Stomach (tissue), 9 donors: ENCODE results near the gene SAMD3. TPM values are rescaled to one million over a fixed set of nuclear protein-coding genes. Genes with fewer than 3 reads are reported as not detected.

ENCODE experiments used
- DNase-seq, 2 donors: peaks; one replicate each; pipeline versions ENCODE4 v3.0.0 to v3.0.0-alpha.2; 2013 to 2019
- H3K27ac ChIP-seq, 5 donors: fragments of 200-600 bp in 4 of 5; sonication (generic) in 4 of 5; one replicate each; pipeline ENCODE4 v1.5.1; 2013 to 2019; ENCODE audit warnings: mild to moderate bottlenecking in 1 of 5, moderate library complexity in 1 of 5
- H3K27me3 ChIP-seq, 3 donors: fragments of 200-600 bp; sonication (generic); one replicate each; pipeline ENCODE4 v1.5.1; 2017 to 2019; ENCODE audit warnings: mixed run types in 1 of 3
- H3K36me3 ChIP-seq, 4 donors: fragments of 200-600 bp; sonication (generic); 1 replicate in 3 of 4; 2 replicates in 1 of 4; pipeline ENCODE4 v1.5.1; 2016 to 2019
- H3K4me1 ChIP-seq, 4 donors: fragments of 200-600 bp; sonication (generic); one replicate each; pipeline ENCODE4 v1.5.1; 2016 to 2019
- H3K4me3 ChIP-seq, 4 donors: fragments of 200-600 bp; sonication (generic) in 3 of 4; one replicate each; pipeline ENCODE4 v1.5.1; 2016 to 2019; ENCODE audit warnings: mild to moderate bottlenecking in 1 of 4
- H3K9me3 ChIP-seq, 4 donors: fragments of 200-600 bp; sonication (generic); one replicate each; pipeline ENCODE4 v1.5.1; 2016 to 2019
- CTCF ChIP-seq, 7 experiments: fragments of 450-650 bp in 4 of 7; fragments of 200-600 bp in 3 of 7; sonication (generic) in 3 of 7; IDR thresholded peaks; one replicate each; pipeline ENCODE4 v1.5.1; 2016 to 2019; ENCODE audit warnings: antibody characterized with exemption in 7 of 7, control low read depth in 2 of 7, mild to moderate bottlenecking in 1 of 7
- EP300 ChIP-seq: sonication (generic); formaldehyde crosslinking; IDR thresholded peaks from one replicate; pipeline ENCODE4 v1.6.1; 2017; ENCODE audit warnings: antibody characterized with exemption
- POLR2A ChIP-seq, 4 donors: fragments of 450-650 bp; IDR thresholded peaks; one replicate each; pipeline ENCODE4 v1.6.1; 2016; ENCODE audit warnings: antibody characterized with exemption in 4 of 4, control low read depth in 2 of 4, mild to moderate bottlenecking in 1 of 4, moderate library complexity in 1 of 4
- POLR2AphosphoS5 ChIP-seq, 3 donors: sonication (generic); formaldehyde crosslinking; IDR thresholded peaks; one replicate each; pipeline ENCODE4 v1.6.1; 2016; ENCODE audit warnings: antibody characterized with exemption in 3 of 3
- WGBS, 5 donors: extraction: QIAGEN DNeasy Blood & Tissue Kit in 3 of 5; methylation state at CpG; one replicate each; pipeline versions ENCODE4 v1.1.5 to v1.1.7; 2013 to 2018; 5-methylcytosine and 5-hydroxymethylcytosine counted together
- intact Hi-C: fragments of 100-400 bp; cut with DNase I; formaldehyde crosslinking; loops from one replicate; pipeline ENCODE4 v1.15.1; 2023; ENCODE audit warnings: low total_unique reads
- polyA plus RNA-seq, 3 donors: library from polyadenylated mRNA; stranded (reverse); fragments of 200-250 nt; gene quantifications; one replicate each; pipeline ENCODE4 v1.2.3, GENCODE V29; 2013
- total RNA-seq, 5 donors: library from RNA; depleted of rRNA; stranded (reverse); fragments of >200 nt; gene quantifications; one replicate each; pipeline versions ENCODE4 v1.1.0 to v1.2.3, GENCODE V29; 2014 to 2016
- donor health status: healthy with polysubstance abuse.
- donor health status: Bipolar disorder and iron deficiency.
- donor health status: healthy.

Gene SAMD3
- total and polyA plus RNA-seq, 8 donors: 0.15 to 4.2 (median 1.3) TPM; not detected in 2

- intact Hi-C loops: no loop called here
- no peak for TF ChIP-seq POLR2AphosphoS5 (IDR thresholded peaks at IDR 0.05)
- no peak for TF ChIP-seq POLR2A (IDR thresholded peaks at IDR 0.05)
- TF ChIP-seq EP300: no peak
- TF ChIP-seq CTCF (IDR thresholded peaks at IDR 0.05): no peak
- DNase-seq: no peak
- WGBS, 5 donors: 74 to 96% (median 92%) methylated on average over 6 of the region's 6 CpGs
- Histone ChIP-seq H3K9me3 (no peaks in the 10 kb centered on the region), H3K4me3 (no peak overlapping the region), H3K27ac (no peak overlapping the region), H3K27me3 (no peaks in the 10 kb centered on the region), H3K36me3 (peaks cover 0 to 13% (median 0%) of the 10 kb centered on the region in 4 donors), H3K4me1 (no peaks in the 10 kb centered on the region)
Measured at GRCh38 chr6:130115036-130115435, 107.7 kb downstream of the SAMD3 start.

GRCh38 chr6:130113201-130113710 lies 109.5 kb downstream of the SAMD3 start:
- Histone ChIP-seq H3K4me3 (no peak overlapping the region), H3K36me3 (peaks cover 0 to 13% (median 0%) of the 10 kb centered on the region in 4 donors), H3K27me3 (no peaks in the 10 kb centered on the region), H3K27ac (no peak overlapping the region), H3K9me3 (no peaks in the 10 kb centered on the region), H3K4me1 (no peaks in the 10 kb centered on the region)
- WGBS, 5 donors: 94 to 97% (median 95%) methylated on average over 2 of the region's 2 CpGs
- DNase-seq: no peak
- intact Hi-C loops: no loop called here
- TF ChIP-seq EP300 (no peak), CTCF (IDR thresholded peaks at IDR 0.05) (no peak), POLR2AphosphoS5 (IDR thresholded peaks at IDR 0.05) (no peak), POLR2A (IDR thresholded peaks at IDR 0.05) (no peak)

GRCh38 chr6:130111031-130111430 lies 111.7 kb downstream of the SAMD3 start:
- WGBS, 5 donors: 83 to 96% (median 87%) methylated on average over 1 of the region's 1 CpG
- Histone ChIP-seq H3K9me3 (no peaks in the 10 kb centered on the region), H3K27me3 (no peaks in the 10 kb centered on the region), H3K27ac (no peak overlapping the region), H3K4me1 (no peaks in the 10 kb centered on the region), H3K36me3 (peaks cover 0 to 18% (median 1%) of the 10 kb centered on the region in 4 donors), H3K4me3 (no peak overlapping the region)
- DNase-seq: no peak
- intact Hi-C loops: no loop called here
- TF ChIP-seq CTCF (IDR thresholded peaks at IDR 0.05) (no peak), POLR2AphosphoS5 (IDR thresholded peaks at IDR 0.05) (no peak), EP300 (no peak), POLR2A (IDR thresholded peaks at IDR 0.05) (no peak)

- no peaks in the 10 kb centered on the region for H3K4me1 ChIP-seq
- H3K36me3 ChIP-seq: peaks cover 0 to 16% (median 6%) of the 10 kb centered on the region in 4 donors
- H3K27ac ChIP-seq: no peak overlapping the region
- no peak for TF ChIP-seq POLR2A (IDR thresholded peaks at IDR 0.05)
- TF ChIP-seq POLR2AphosphoS5 (IDR thresholded peaks at IDR 0.05): no peak
- no peak for TF ChIP-seq EP300
- no peak for TF ChIP-seq CTCF (IDR thresholded peaks at IDR 0.05)
- DNase-seq: no peak
- intact Hi-C loops: no loop called here
- no peaks in the 10 kb centered on the region for H3K9me3 ChIP-seq
- H3K27me3 ChIP-seq: no peaks in the 10 kb centered on the region
- 91 to 100% (median 96%) methylated on average over 1 of the region's 1 CpG for WGBS, 5 donors
- no peak overlapping the region for H3K4me3 ChIP-seq
Measured at GRCh38 chr6:130107710-130108109, 115.0 kb downstream of the SAMD3 start.
